GM23248 (cell line): ENCODE measurements around the gene RFX2.

Source experiments
- EZH2 ChIP-seq: fragments of 200-600 bp; sonication (generic); IDR thresholded peaks from 2 replicates; pipeline ENCODE4 v1.6.1; 2018; ENCODE audit warnings: antibody characterized with exemption, mild to moderate bottlenecking; ENCODE audit not compliant: insufficient read depth, poor library complexity, severe bottlenecking
- EZH2phosphoT487 ChIP-seq: fragments of 200-600 bp; sonication (generic); IDR thresholded peaks from 2 replicates; pipeline ENCODE4 v1.6.1; 2018; ENCODE audit warnings: antibody characterized with exemption, moderate library complexity, mild to moderate bottlenecking, low read depth; ENCODE audit not compliant: insufficient read depth

- 0 out of 2 replicates have a peak, but pooled peaks have one; percentile 40 for TF ChIP-seq EZH2phosphoT487
- no peak for TF ChIP-seq EZH2
These were observed 80.1 kb downstream of the RFX2 start for GRCh38 chr19:6030214-6030507.
